ENCODE data around the gene XPO4.

The XPO4 gene

GRCh38 chr13:20826843-20827560 lies 75.5 kb downstream of the XPO4 start:
- TF ChIP-seq CTCF (IDR thresholded peaks at IDR 0.05), result no peak

DNA sequence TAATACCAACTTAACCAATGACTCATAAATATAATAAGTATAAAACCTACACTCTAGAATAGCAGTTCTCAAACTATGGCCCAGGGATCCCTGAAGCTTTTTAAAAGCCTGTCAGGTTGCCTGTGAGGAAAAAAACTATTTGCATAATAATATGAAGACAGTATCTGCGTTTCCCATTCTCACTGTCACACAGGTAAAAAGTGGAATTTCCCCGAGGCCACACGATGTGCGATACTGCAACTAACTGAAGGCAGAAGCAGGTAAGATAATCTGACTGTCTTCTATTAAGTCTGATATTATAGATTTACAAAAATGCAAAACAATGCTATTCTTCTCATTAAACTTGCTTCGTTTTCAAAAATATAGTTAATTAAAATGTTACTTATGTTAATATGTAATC lies 76.2 kb downstream of the XPO4 start:
- no peak for TF ChIP-seq CTCF (IDR thresholded peaks at IDR 0.05)

DNA sequence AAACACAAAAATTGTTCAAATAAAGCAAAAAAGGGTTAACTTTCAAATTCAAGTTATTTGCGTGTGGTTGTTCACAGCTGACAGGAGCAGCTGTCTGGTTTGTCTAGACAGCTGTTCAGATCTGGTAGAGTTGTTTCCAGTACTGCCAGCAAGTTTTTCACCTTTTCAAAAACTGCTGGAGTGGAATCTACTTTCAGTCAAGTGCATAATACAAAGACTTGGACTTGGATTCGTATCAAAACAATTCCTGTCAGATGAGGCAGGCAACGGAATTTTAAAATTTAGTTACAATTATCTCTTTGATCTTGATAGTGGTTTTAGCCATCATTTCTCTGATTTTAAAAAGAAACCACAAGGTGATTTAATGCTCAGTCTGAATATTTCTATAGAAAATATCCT lies 77.1 kb downstream of the XPO4 start:
- no peak for TF ChIP-seq CTCF (IDR thresholded peaks at IDR 0.05)

DNA sequence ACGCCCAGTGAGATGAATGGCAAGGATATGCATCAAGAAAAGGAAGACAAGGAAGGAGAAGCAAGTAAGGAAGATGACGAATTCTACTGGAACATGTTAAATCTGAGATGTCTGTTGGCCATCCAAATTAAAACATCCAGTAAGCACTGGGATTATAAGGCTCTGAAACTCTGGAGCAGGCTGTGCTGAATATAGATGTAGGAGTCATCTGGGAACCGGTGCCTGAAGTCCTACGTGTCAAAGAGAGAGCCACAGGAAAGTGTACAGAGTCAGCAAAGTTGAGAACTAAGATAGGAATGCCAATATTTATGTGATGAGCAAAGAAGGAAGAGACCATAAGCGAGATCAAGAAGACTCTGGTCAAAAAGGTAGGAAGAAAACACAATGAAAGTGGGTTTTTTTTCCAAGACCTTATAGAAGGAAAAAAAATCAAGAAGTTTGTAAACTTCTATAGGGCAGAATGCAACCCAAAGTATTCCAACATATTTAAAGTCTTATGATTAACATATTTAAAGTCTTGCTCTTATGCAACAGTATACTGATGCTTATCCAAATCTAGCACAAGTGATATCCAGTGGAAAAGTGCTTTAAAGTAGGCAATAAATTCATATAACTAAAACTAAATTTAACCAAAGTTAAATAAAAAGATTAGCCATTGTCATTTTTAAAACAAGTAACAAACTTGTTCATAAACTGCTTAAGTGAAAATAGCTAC lies 77.6 kb downstream of the XPO4 start:
- TF ChIP-seq CTCF (IDR thresholded peaks at IDR 0.05), result no peak

- TF ChIP-seq CTCF (IDR thresholded peaks at IDR 0.05), result no peak
Observed at GRCh38 chr13:20823071-20823470, 79.5 kb downstream of the XPO4 start.

DNA sequence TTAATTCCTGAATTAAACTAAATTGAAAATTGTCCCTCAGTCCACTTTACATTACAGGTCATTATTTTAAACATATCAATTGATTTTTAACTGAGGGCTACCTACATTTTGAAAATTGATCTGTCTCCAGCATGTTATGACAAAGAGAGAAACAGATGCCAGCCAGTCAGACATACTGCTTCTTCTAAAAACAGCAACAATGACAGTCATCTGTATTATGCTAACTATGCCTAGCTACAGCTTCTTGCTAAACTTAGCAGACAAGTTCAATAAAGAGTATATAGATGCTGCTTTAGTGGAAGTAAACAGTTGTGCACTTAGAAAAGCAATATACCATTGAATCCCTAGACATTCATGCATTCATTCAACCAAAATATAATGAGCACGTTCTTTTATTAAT lies 80.1 kb downstream of the XPO4 start:
- TF ChIP-seq CTCF (IDR thresholded peaks at IDR 0.05), result no peak

DNA sequence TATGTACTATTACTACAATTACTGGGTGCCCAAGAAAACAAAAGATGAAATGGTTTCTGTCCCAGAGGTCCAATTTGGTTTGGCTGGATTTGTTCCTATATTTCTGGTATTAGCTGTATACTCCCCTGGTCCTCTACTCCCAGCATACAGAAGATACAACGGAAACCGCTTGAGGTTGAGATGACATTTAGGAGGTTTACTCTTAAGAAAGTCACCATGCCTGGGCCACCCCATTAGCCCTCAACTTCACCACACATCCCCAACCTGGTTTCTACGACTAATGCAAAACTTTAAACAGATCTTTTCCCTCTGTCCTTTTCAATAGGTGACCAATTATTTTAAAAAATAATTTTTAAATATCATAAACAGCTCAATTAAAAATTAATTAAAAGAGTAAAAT lies 82.8 kb downstream of the XPO4 start:
- no peak for TF ChIP-seq CTCF (IDR thresholded peaks at IDR 0.05)
